ENCODE results near the gene SNN. TPM values are rescaled to one million over a fixed set of nuclear protein-coding genes. Genes with fewer than 3 reads are reported as not detected.

The SNN gene
- total RNA-seq, 1 donor from 2014 or later, result 27.6 TPM

- DNase-seq (ENCODE audit: low read depth) (no peak), FAIRE-seq (no peak)
- no peak for TF ChIP-seq CTCF (IDR thresholded peaks at IDR 0.05; ENCODE audit: insufficient read depth, low read length, severe bottlenecking)
- Histone ChIP-seq H3K36me3 (ENCODE audit: control insufficient read depth, insufficient read depth, low read length) (peaks cover 21% of the 10 kb centered on the region), H3K4me3 (ENCODE audit: low read depth, low read length) (no peak overlapping the region), H3K27me3 (ENCODE audit: control insufficient read depth, insufficient read depth, low read length) (no peaks in the 10 kb centered on the region)
These were observed 31.1 kb downstream of the SNN start for GRCh38 chr16:11699234-11699894.

DNA sequence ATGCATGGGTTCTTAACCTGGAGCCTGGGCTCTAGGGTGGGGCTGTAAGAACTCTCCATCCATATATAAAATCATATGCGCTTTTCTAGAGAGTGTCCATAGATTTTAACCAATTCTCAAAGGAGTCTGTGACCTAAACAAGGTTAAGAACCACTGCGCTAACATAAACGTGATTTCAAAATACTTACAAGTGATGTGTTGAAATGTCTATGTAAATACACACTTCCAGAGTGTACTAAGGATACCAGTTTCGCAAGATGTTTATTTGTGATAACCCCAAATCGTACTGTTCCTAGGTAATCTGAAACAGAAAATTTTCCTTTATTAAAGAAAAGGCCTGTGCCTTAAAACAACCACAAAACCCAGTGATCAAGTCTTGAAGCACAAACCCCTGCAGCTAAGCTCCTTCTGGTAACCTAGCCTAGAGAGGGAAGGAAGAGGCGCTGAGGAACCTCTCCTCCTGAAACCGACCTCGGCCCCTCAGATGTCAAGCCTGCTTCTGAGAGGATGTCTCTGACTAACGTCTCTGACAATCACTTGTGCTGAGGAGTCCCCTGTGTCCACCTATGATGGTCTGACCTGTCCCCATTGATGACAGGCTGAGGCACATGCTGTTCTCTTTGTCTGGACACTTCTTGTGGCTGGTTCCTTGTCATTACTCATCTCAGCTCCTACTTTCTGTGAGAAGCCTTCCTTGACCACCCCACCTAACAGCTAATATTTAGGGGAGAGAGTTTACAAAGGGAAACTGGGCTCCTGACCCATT lies 32.2 kb downstream of the SNN start:
- no peak for TF ChIP-seq CTCF (IDR thresholded peaks at IDR 0.05; ENCODE audit: insufficient read depth, low read length, severe bottlenecking)
- no peak for FAIRE-seq
- Histone ChIP-seq H3K27me3 (ENCODE audit: control insufficient read depth, insufficient read depth, low read length) (no peaks in the 10 kb centered on the region), H3K4me3 (ENCODE audit: low read depth, low read length) (no peak overlapping the region), H3K36me3 (ENCODE audit: control insufficient read depth, insufficient read depth, low read length) (peaks cover 18% of the 10 kb centered on the region)
- peak; percentile 30 for DNase-seq (ENCODE audit: low read depth)

DNA sequence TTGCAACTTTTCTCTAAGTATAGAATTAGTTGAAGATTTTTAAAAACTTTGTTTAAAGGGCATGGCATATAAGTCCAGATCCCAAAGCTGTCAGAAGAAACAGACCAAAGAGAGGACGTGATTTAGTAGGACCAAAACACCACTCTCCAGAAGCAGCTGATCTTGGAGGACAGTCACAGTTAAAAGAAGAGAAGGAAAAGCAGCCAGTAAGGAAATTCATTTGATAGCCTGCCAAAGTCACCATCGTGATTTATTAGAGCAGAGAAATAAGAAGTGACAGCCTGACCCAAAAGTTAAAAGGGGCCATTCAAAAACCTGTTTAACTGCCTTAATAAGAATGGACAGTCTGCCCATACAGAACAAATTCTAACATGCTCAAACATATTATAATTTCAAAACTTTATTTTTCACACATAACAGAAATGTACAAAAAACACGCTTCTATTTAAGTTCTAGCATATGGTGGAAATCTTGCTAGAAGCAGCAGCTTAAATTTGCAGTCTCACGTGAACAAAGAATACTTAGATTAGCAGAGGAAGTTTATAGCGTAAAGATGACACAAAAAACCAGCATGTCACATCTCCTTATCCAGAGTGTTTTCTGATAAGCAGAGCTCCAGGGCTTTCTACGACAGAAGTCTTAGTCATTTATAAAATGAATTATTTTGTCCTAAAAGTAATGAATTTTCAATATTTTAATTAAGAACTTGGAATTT lies 37.2 kb downstream of the SNN start:
- no peak for TF ChIP-seq CTCF (IDR thresholded peaks at IDR 0.05; ENCODE audit: insufficient read depth, low read length, severe bottlenecking)
- no peak overlapping the region for H3K4me3 ChIP-seq (ENCODE audit: low read depth, low read length)
- DNase-seq (ENCODE audit: low read depth) (no peak), FAIRE-seq (no peak)
- no peaks in the 10 kb centered on the region for H3K27me3 ChIP-seq (ENCODE audit: control insufficient read depth, insufficient read depth, low read length)
- peaks cover 1% of the 10 kb centered on the region for H3K36me3 ChIP-seq (ENCODE audit: control insufficient read depth, insufficient read depth, low read length)

- no peak for FAIRE-seq
- H3K36me3 ChIP-seq (ENCODE audit: control insufficient read depth, insufficient read depth, low read length), result peaks cover 5% of the 10 kb centered on the region
These were observed 38.0 kb downstream of the SNN start for GRCh38 chr16:11706180-11706742.

More at GRCh38 chr16:11706180-11706742, 38.0 kb downstream of the SNN start:
- no peak for TF ChIP-seq CTCF (IDR thresholded peaks at IDR 0.05; ENCODE audit: insufficient read depth, low read length, severe bottlenecking)
- H3K27me3 ChIP-seq (ENCODE audit: control insufficient read depth, insufficient read depth, low read length), result no peaks in the 10 kb centered on the region
- DNase-seq (ENCODE audit: low read depth), result no peak
- H3K4me3 ChIP-seq (ENCODE audit: low read depth, low read length), result no peak overlapping the region
